Stomach (tissue), 19 donors: Measurements from ENCODE around the gene EXOSC1. TPM values are rescaled to one million over a fixed set of nuclear protein-coding genes. Genes with fewer than 3 reads are reported as not detected.

Experiments used
- DNase-seq, 2 donors: peaks; one replicate each; pipeline versions ENCODE4 v3.0.0 to v3.0.0-alpha.2; 2013 to 2019
- H3K27ac ChIP-seq, 5 donors: fragments of 200-600 bp in 4 of 5; sonication (generic) in 4 of 5; one replicate each; pipeline ENCODE4 v1.5.1; 2013 to 2019; ENCODE audit warnings: mild to moderate bottlenecking in 1 of 5, moderate library complexity in 1 of 5
- H3K27me3 ChIP-seq, 3 donors: fragments of 200-600 bp; sonication (generic); one replicate each; pipeline ENCODE4 v1.5.1; 2017 to 2019; ENCODE audit warnings: mixed run types in 1 of 3
- H3K36me3 ChIP-seq, 4 donors: fragments of 200-600 bp; sonication (generic); 1 replicate in 3 of 4; 2 replicates in 1 of 4; pipeline ENCODE4 v1.5.1; 2016 to 2019
- H3K4me1 ChIP-seq, 4 donors: fragments of 200-600 bp; sonication (generic); one replicate each; pipeline ENCODE4 v1.5.1; 2016 to 2019
- H3K4me3 ChIP-seq, 4 donors: fragments of 200-600 bp; sonication (generic) in 3 of 4; one replicate each; pipeline ENCODE4 v1.5.1; 2016 to 2019; ENCODE audit warnings: mild to moderate bottlenecking in 1 of 4
- H3K9me3 ChIP-seq, 4 donors: fragments of 200-600 bp; sonication (generic); one replicate each; pipeline ENCODE4 v1.5.1; 2016 to 2019
- CTCF ChIP-seq, 7 experiments: fragments of 450-650 bp in 4 of 7; fragments of 200-600 bp in 3 of 7; sonication (generic) in 3 of 7; IDR thresholded peaks; one replicate each; pipeline ENCODE4 v1.5.1; 2016 to 2019; ENCODE audit warnings: antibody characterized with exemption in 7 of 7, control low read depth in 2 of 7, mild to moderate bottlenecking in 1 of 7
- EP300 ChIP-seq: sonication (generic); formaldehyde crosslinking; IDR thresholded peaks from one replicate; pipeline ENCODE4 v1.6.1; 2017; ENCODE audit warnings: antibody characterized with exemption
- POLR2A ChIP-seq, 4 donors: fragments of 450-650 bp; IDR thresholded peaks; one replicate each; pipeline ENCODE4 v1.6.1; 2016; ENCODE audit warnings: antibody characterized with exemption in 4 of 4, control low read depth in 2 of 4, mild to moderate bottlenecking in 1 of 4, moderate library complexity in 1 of 4
- POLR2AphosphoS5 ChIP-seq, 3 donors: sonication (generic); formaldehyde crosslinking; IDR thresholded peaks; one replicate each; pipeline ENCODE4 v1.6.1; 2016; ENCODE audit warnings: antibody characterized with exemption in 3 of 3
- WGBS, 5 donors: extraction: QIAGEN DNeasy Blood & Tissue Kit in 3 of 5; methylation state at CpG; one replicate each; pipeline versions ENCODE4 v1.1.5 to v1.1.7; 2013 to 2018; 5-methylcytosine and 5-hydroxymethylcytosine counted together
- intact Hi-C: fragments of 100-400 bp; cut with DNase I; formaldehyde crosslinking; loops from one replicate; pipeline ENCODE4 v1.15.1; 2023; ENCODE audit warnings: low total_unique reads
- long read RNA-seq, 10 donors: transcript quantifications; one replicate each; lab custom pipeline, GENCODE V29; 2026
- polyA plus RNA-seq, 3 donors: library from polyadenylated mRNA; stranded (reverse); fragments of 200-250 nt; gene quantifications; one replicate each; pipeline ENCODE4 v1.2.3, GENCODE V29; 2013
- total RNA-seq, 5 donors: library from RNA; depleted of rRNA; stranded (reverse); fragments of >200 nt; gene quantifications; one replicate each; pipeline versions ENCODE4 v1.1.0 to v1.2.3, GENCODE V29; 2014 to 2016
- donor health status: healthy with polysubstance abuse.
- donor health status: Bipolar disorder and iron deficiency.
- donor health status: healthy.

EXOSC1 gene
- total RNA-seq (10 to 100 TPM; 11.6 to 30.6 (median 14.5) TPM), polyA plus RNA-seq (10 to 100 TPM; 50.9 to 71.0 (median 52.7) TPM)
- long read RNA-seq, donor 1, partial matches to known transcripts = 0 of 4 reads
- long read RNA-seq, donor 1, other reads (novel, unspliced or antisense) = 0 of 4 reads
- long read RNA-seq, donor 2, transcript EXOSC1-204 (8 exons, 923 nt) = major isoform, 8 of 10 reads
- long read RNA-seq, donor 2, partial matches to known transcripts = 0 of 10 reads
- long read RNA-seq, donor 2, other reads (novel, unspliced or antisense) = 0 of 10 reads
- long read RNA-seq, donor 3, transcript EXOSC1-204 (8 exons, 923 nt) = major isoform, 6 of 7 reads
- long read RNA-seq, donor 3, partial matches to known transcripts = 0 of 7 reads
- long read RNA-seq, donor 3, other reads (novel, unspliced or antisense) = 0 of 7 reads
- long read RNA-seq, donor 4, partial matches to known transcripts = 0 of 2 reads
- long read RNA-seq, donor 4, other reads (novel, unspliced or antisense) = 0 of 2 reads
- long read RNA-seq, donor 5, transcript EXOSC1-204 (8 exons, 923 nt) = major isoform, 5 of 5 reads
- long read RNA-seq, donor 5, partial matches to known transcripts = 0 of 5 reads
- long read RNA-seq, donor 5, other reads (novel, unspliced or antisense) = 0 of 5 reads
- long read RNA-seq, donor 6, transcript EXOSC1-204 (8 exons, 923 nt) = major isoform, 18 of 22 reads
- long read RNA-seq, donor 6, partial matches to known transcripts = 0 of 22 reads
- long read RNA-seq, donor 6, other reads (novel, unspliced or antisense) = 0 of 22 reads
- long read RNA-seq, donor 7, transcript EXOSC1-204 (8 exons, 923 nt) = major isoform, 11 of 13 reads
- long read RNA-seq, donor 7, partial matches to known transcripts = 0 of 13 reads
- long read RNA-seq, donor 7, other reads (novel, unspliced or antisense) = 0 of 13 reads
- long read RNA-seq, donor 8, partial matches to known transcripts = 0 of 5 reads
- long read RNA-seq, donor 8, other reads (novel, unspliced or antisense) = 0 of 5 reads
- long read RNA-seq, donor 9, transcript EXOSC1-204 (8 exons, 923 nt) = major isoform, 11 of 12 reads
- long read RNA-seq, donor 9, partial matches to known transcripts = 0 of 12 reads
- long read RNA-seq, donor 9, other reads (novel, unspliced or antisense) = 0 of 12 reads
- long read RNA-seq, donor 10, partial matches to known transcripts = 0 of 3 reads
- long read RNA-seq, donor 10, other reads (novel, unspliced or antisense) = 0 of 3 reads

- intact Hi-C loops = no loop called here
These were observed at the start of gene EXOSC1, which contains the start of gene ZDHHC16 for GRCh38 chr10:97445722-97446639. Gene EXOSC1 (minus strand): TSS chr10:97446006. CDS start chr10:97445985, 21 bp downstream. Gene ZDHHC16 (plus strand): TSS chr10:97446175. CDS start chr10:97451676, 5,501 bp downstream.

GRCh38 chr10:97494863-97495506 is 49.2 kb upstream of the EXOSC1 start:
- TF ChIP-seq POLR2A (IDR thresholded peaks at IDR 0.05) (no peak), EP300 (no peak), POLR2AphosphoS5 (IDR thresholded peaks at IDR 0.05) (no peak), CTCF (IDR thresholded peaks at IDR 0.05) (no peak)
- peak overlapping the region; percentile 1 to 63 (median 32) for H3K27ac ChIP-seq
- H3K9me3 ChIP-seq = no peaks in the 10 kb centered on the region
- peaks cover 25 to 69% (median 47%) of the 10 kb centered on the region in 4 donors for H3K4me1 ChIP-seq
- DNase-seq = no peak
- H3K27me3 ChIP-seq = no peaks in the 10 kb centered on the region
- H3K36me3 ChIP-seq = peaks cover 0 to 7% (median 6%) of the 10 kb centered on the region in 4 donors
- H3K4me3 ChIP-seq = no peak overlapping the region
- intact Hi-C loops = no loop called here
- 18 to 30% (median 19%) methylated on average over 7 of the region's 7 CpGs for WGBS, 5 donors

More at GRCh38 chr10:97445722-97446639, at the start of gene EXOSC1, which contains the start of gene ZDHHC16:
- Histone ChIP-seq H3K27ac (peak within 1 kb of the TSS; percentile 80 to 91 (median 83)), H3K27me3 (no peaks in the 10 kb centered on the region), H3K4me3 (peak within 1 kb of the TSS; percentile 89 to 100 (median 94)), H3K36me3 (peaks cover 4 to 25% (median 21%) of the 10 kb centered on the region in 4 donors), H3K4me1 (peaks cover 31 to 57% (median 49%) of the 10 kb centered on the region in 4 donors), H3K9me3 (no peaks in the 10 kb centered on the region)
- peak; percentile 91 to 98 for DNase-seq
- WGBS, 5 donors = 0 to 1% (median 0%) methylated on average over 40 to 66 of the region's 66 CpGs
- TF ChIP-seq EP300 (no peak), POLR2AphosphoS5 (IDR thresholded peaks at IDR 0.05) (peak; percentile 75 to 87 (median 75)), POLR2A (IDR thresholded peaks at IDR 0.05) (no peak), CTCF (IDR thresholded peaks at IDR 0.05) (peak in 1 of 7 experiments; percentile 24)

- no peak for TF ChIP-seq POLR2A (IDR thresholded peaks at IDR 0.05)
- TF ChIP-seq CTCF (IDR thresholded peaks at IDR 0.05) = no peak
- no peak for TF ChIP-seq EP300
- WGBS, 5 donors = 38 to 57% (median 50%) methylated on average over 2 of the region's 2 CpGs
- Histone ChIP-seq H3K4me1 (peaks cover 20 to 68% (median 44%) of the 10 kb centered on the region in 4 donors), H3K27ac (peak overlapping the region in 1 of 5 donors; percentile 63), H3K4me3 (no peak overlapping the region), H3K36me3 (peaks cover 0 to 7% (median 6%) of the 10 kb centered on the region in 4 donors), H3K27me3 (no peaks in the 10 kb centered on the region), H3K9me3 (no peaks in the 10 kb centered on the region)
- no peak for DNase-seq
- intact Hi-C loops = no loop called here
These were observed 48.3 kb upstream of the EXOSC1 start for GRCh38 chr10:97494151-97494550.
